COLO829 (cell line): ENCODE results near the gene MICALL1.
A peak's percentile ranks its signal among the peaks of the same experiment; 100 is the strongest.
"Not testable (repeated sequence)": the region's sequence is repeated elsewhere in the genome, so short reads cannot be mapped to it uniquely, and the experiment has no call there.

Source experiments
- DNase-seq: peaks from one replicate; pipeline ENCODE4 v3.0.0; 2012; ENCODE audit warnings: low spot score

The MICALL1 gene

GRCh38 chr22:37959231-37959825 lies 53.2 kb downstream of the MICALL1 start:
- DNase-seq: no peak

GRCh38 chr22:37961062-37961461 lies 55.0 kb downstream of the MICALL1 start:
- no peak for DNase-seq

- no peak for DNase-seq
Observed at GRCh38 chr22:37965940-37966664, 60.0 kb downstream of the MICALL1 start.

- no peak for DNase-seq
Observed at GRCh38 chr22:37967147-37967546, 61.0 kb downstream of the MICALL1 start.

GRCh38 chr22:37967637-37968451 lies 61.7 kb downstream of the MICALL1 start:
- peak; percentile 94 for DNase-seq

- peak; percentile 84 for DNase-seq
Observed at GRCh38 chr22:37968452-37969251, 62.6 kb downstream of the MICALL1 start.

GRCh38 chr22:37970864-37971263 lies 64.8 kb downstream of the MICALL1 start:
- DNase-seq: no peak

GRCh38 chr22:37971475-37972434 lies 65.7 kb downstream of the MICALL1 start:
- no peak for DNase-seq

- DNase-seq: no peak
Observed at GRCh38 chr22:37972527-37972926, 66.4 kb downstream of the MICALL1 start.

GRCh38 chr22:37973271-37974170 lies 67.4 kb downstream of the MICALL1 start:
- DNase-seq: no peak

- DNase-seq: no peak
Observed at GRCh38 chr22:37975153-37975552, 69.1 kb downstream of the MICALL1 start.

- DNase-seq: not testable (repeated sequence)
Observed at GRCh38 chr22:37976022-37976421, 69.9 kb downstream of the MICALL1 start.

GRCh38 chr22:37976547-37976946 lies 70.5 kb downstream of the MICALL1 start:
- no peak for DNase-seq

GRCh38 chr22:37979782-37980181 lies 73.7 kb downstream of the MICALL1 start:
- DNase-seq: no peak

GRCh38 chr22:37981282-37982011 lies 75.3 kb downstream of the MICALL1 start:
- no peak for DNase-seq

- DNase-seq: no peak
Observed at GRCh38 chr22:37982151-37982785, 76.2 kb downstream of the MICALL1 start.

- no peak for DNase-seq
Observed at GRCh38 chr22:37982938-37983859, 77.1 kb downstream of the MICALL1 start.
